Superior temporal gyrus (tissue), 1 donor: ENCODE measurements around the gene GRIK1.
"Not testable (repeated sequence)": the region's sequence is repeated elsewhere in the genome, so short reads cannot be mapped to it uniquely, and the experiment has no call there.

Experiments
- DNase-seq: peaks from one replicate; pipeline ENCODE4 v3.0.0-alpha.2; 2016; ENCODE audit errors: extremely low spot score

GRIK1 gene

GRCh38 chr21:29939924-29940275 is at the start of gene GRIK1:
GRIK1 (minus strand) TSS chr21:29939996.
- no peak for DNase-seq

- no peak for DNase-seq
These were observed 48.0 kb upstream of the GRIK1 start for GRCh38 chr21:29987762-29988161.

GRCh38 chr21:29985866-29986265 is 46.1 kb upstream of the GRIK1 start:
- no peak for DNase-seq

GRCh38 chr21:29979043-29979442 is 39.2 kb upstream of the GRIK1 start:
- no peak for DNase-seq

- no peak for DNase-seq
These were observed 36.0 kb upstream of the GRIK1 start for GRCh38 chr21:29975776-29976175.

GRCh38 chr21:29973258-29973657 is 33.5 kb upstream of the GRIK1 start:
- no peak for DNase-seq

GRCh38 chr21:29961291-29962027 is 21.7 kb upstream of the GRIK1 start:
- DNase-seq: no peak

GRCh38 chr21:29958551-29958950 is 18.8 kb upstream of the GRIK1 start:
- no peak for DNase-seq

GRCh38 chr21:29958035-29958434 is 18.2 kb upstream of the GRIK1 start:
- not testable (repeated sequence) for DNase-seq

GRCh38 chr21:29953690-29954089 is 13.9 kb upstream of the GRIK1 start:
- DNase-seq: no peak

- no peak for DNase-seq
These were observed 13.3 kb upstream of the GRIK1 start for GRCh38 chr21:29953072-29953471.

- no peak for DNase-seq
These were observed 12.1 kb upstream of the GRIK1 start for GRCh38 chr21:29951911-29952310.

GRCh38 chr21:29949991-29950390 is 10.2 kb upstream of the GRIK1 start:
- DNase-seq: no peak

- DNase-seq: no peak
These were observed 7.3 kb upstream of the GRIK1 start for GRCh38 chr21:29947119-29947518.

- DNase-seq: no peak
These were observed 4.1 kb upstream of the GRIK1 start for GRCh38 chr21:29943885-29944284.

- DNase-seq: no peak
These were observed 2.2 kb upstream of the GRIK1 start for GRCh38 chr21:29942034-29942433.

- no peak for DNase-seq
These were observed 1.2 kb upstream of the GRIK1 start for GRCh38 chr21:29940991-29941390.

GRCh38 chr21:29940361-29940760 is 565 bp upstream of the GRIK1 start:
- DNase-seq: no peak

GRCh38 chr21:29939104-29939923 is 482 bp downstream of the GRIK1 start:
- no peak for DNase-seq

GRCh38 chr21:29938776-29939103 is 1.1 kb downstream of the GRIK1 start:
- DNase-seq: no peak

GRCh38 chr21:29933088-29933487 is 6.7 kb downstream of the GRIK1 start:
- DNase-seq: no peak

GRCh38 chr21:29928537-29928936 is 11.3 kb downstream of the GRIK1 start:
- no peak for DNase-seq

GRCh38 chr21:29920938-29921337 is 18.9 kb downstream of the GRIK1 start:
- no peak for DNase-seq
